Ishikawa (cell line): Measurements from ENCODE around the gene GYPC.

Source experiments
- CEBPB ChIP-seq: IDR thresholded peaks from 2 replicates; pipeline ENCODE4 v1.6.1; 2012
- CREB1 ChIP-seq: IDR thresholded peaks from 2 replicates; pipeline ENCODE4 v1.6.1; 2012; ENCODE audit warnings: low read depth
- EGR1 ChIP-seq: IDR thresholded peaks from 2 replicates; pipeline ENCODE4 v1.6.1; 2012
- EP300 ChIP-seq: IDR thresholded peaks from 2 replicates; pipeline ENCODE4 v1.6.1; 2012; ENCODE audit warnings: borderline replicate concordance
- FOXM1 ChIP-seq: IDR thresholded peaks from 2 replicates; pipeline ENCODE4 v1.6.1; 2012; ENCODE audit warnings: low read depth, borderline replicate concordance
- NFIC ChIP-seq: IDR thresholded peaks from 2 replicates; pipeline ENCODE4 v1.6.1; 2012
- RAD21 ChIP-seq: IDR thresholded peaks from 2 replicates; pipeline ENCODE4 v1.6.1; 2012; ENCODE audit warnings: low read depth
- REST ChIP-seq: IDR thresholded peaks from 2 replicates; pipeline ENCODE4 v1.6.1; 2012; ENCODE audit warnings: low read depth, mild to moderate bottlenecking
- TAF1 ChIP-seq: IDR thresholded peaks from 2 replicates; pipeline ENCODE4 v1.6.1; 2012; ENCODE audit warnings: low read depth, mild to moderate bottlenecking
- TCF12 ChIP-seq: IDR thresholded peaks from 2 replicates; pipeline ENCODE4 v1.6.1; 2012; ENCODE audit warnings: low read depth
- TEAD4 ChIP-seq: IDR thresholded peaks from 2 replicates; pipeline ENCODE4 v1.6.1; 2012
- USF1 ChIP-seq: IDR thresholded peaks from 2 replicates; pipeline ENCODE4 v1.6.1; 2012
- YY1 ChIP-seq: IDR thresholded peaks from 2 replicates; pipeline ENCODE4 v1.6.1; 2012; ENCODE audit warnings: low read depth
- ZBTB7A ChIP-seq: IDR thresholded peaks from 2 replicates; pipeline ENCODE4 v1.6.1; 2012; ENCODE audit warnings: low read depth
- TF ChIP-seq, protein P1 (sequence below): IDR thresholded peaks from 2 replicates; pipeline ENCODE4 v1.6.1; 2012

The GYPC gene

DNA sequence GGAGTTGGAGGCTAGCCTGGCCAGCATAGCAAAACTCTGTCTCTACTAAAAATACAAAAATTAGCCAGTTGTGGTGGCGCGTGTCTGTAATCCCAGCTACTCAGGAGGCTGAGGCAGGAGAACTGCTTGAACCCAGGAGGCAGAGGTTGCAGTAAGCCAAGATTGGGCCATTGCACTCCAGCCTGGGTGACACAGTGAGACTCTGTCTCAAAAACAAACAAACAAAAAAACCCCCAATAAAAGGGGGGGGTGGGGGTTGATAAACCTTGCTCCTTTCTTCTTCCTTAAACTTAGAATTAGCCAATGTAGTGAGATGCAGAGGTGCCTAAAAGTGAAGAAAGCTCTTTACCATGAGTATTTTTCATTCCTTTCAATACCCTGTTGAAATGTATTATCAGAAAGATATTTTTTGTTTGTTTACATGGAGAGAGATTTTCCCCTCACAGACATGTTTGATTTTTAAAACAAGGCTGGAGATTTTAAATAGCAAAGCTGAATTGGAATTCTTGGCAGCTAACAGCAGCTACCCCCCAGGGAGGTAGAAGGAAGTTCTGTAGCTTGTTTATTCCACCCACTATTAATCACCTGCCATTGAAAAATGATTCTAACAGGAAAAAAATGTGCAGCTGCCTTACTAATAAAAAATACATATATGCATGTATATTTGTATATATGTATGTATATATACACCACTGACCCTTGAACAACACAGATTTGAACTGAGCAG, 48.6 kb downstream of the GYPC start:
- no peak for TF ChIP-seq TEAD4
- TF ChIP-seq EGR1 = no peak
- TF ChIP-seq YY1 = no peak
- TF ChIP-seq FOXM1 = no peak
- TF ChIP-seq USF1 = no peak
- TF ChIP-seq TAF1 = no peak
- TF ChIP-seq ZBTB7A = no peak
- TF ChIP-seq CEBPB = no peak
- no peak for TF ChIP-seq RAD21
- TF ChIP-seq TCF12 = no peak

DNA sequence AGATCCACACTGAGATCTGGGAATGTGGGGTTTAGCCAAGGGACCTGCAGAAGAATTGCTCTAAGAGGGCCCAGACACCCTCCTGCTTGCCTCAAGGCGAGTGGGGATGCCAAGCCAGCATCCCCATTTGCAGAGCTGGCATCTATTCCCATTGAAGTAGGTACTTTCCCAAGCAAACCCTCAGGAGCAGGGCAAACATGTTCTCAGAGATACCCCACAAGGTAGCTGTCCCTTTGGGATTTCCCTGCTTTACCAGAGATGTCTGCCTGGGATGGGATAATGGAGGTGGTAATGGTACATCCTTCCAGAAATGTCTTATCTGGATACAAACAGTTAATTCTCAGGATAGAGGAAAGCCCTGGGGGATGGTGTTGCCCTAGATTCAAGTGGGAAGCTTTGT, 51.2 kb downstream of the GYPC start:
- TF ChIP-seq CEBPB (no peak), TEAD4 (no peak), NFIC (no peak), RAD21 (no peak), ZBTB7A (no peak), TCF12 (no peak), CREB1 (no peak), EGR1 (no peak), EP300 (no peak), REST (no peak), YY1 (no peak), TAF1 (no peak), USF1 (no peak), FOXM1 (no peak)
- TF ChIP-seq, protein P1, sequence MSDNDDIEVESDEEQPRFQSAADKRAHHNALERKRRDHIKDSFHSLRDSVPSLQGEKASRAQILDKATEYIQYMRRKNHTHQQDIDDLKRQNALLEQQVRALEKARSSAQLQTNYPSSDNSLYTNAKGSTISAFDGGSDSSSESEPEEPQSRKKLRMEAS = no peak

GRCh38 chr2:126707941-126708340, 52.0 kb downstream of the GYPC start:
- no peak for TF ChIP-seq NFIC
- no peak for TF ChIP-seq RAD21
- no peak for TF ChIP-seq CREB1
- TF ChIP-seq YY1 = no peak
- TF ChIP-seq EGR1 = no peak
- no peak for TF ChIP-seq CEBPB
- no peak for TF ChIP-seq TCF12
- TF ChIP-seq, protein P1 = no peak
- no peak for TF ChIP-seq TEAD4
- no peak for TF ChIP-seq USF1
- no peak for TF ChIP-seq ZBTB7A
- TF ChIP-seq EP300 = no peak
- no peak for TF ChIP-seq FOXM1
- no peak for TF ChIP-seq TAF1
- TF ChIP-seq REST = no peak

GRCh38 chr2:126714191-126714965, 58.4 kb downstream of the GYPC start:
- TF ChIP-seq EP300 (no peak), FOXM1 (no peak), RAD21 (no peak), NFIC (no peak), EGR1 (no peak)
- TF ChIP-seq, protein P1 = no peak

DNA sequence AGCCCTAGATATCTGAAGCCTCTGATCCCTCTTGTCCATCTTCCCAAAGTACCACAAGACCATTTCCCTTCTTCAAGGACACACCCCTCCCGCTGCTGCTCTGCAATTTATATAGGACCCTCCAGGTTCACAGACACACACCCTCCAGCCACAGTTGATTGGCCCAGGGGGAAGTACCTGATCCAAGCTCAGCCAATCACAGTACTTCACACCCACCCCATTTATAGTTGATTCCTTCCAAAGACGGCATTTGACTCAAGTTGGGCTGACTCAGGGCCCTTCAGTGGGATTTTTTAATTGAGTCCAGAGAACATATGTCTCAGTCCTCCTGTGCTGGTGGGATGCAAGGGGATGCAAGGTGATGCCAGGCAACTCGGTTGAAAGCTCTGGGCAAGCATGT, 59.2 kb downstream of the GYPC start:
- TF ChIP-seq RAD21 = no peak
- TF ChIP-seq CREB1 = no peak
- TF ChIP-seq EGR1 = no peak
- TF ChIP-seq FOXM1 = no peak
- no peak for TF ChIP-seq TAF1
- no peak for TF ChIP-seq USF1
- TF ChIP-seq EP300 = no peak
- no peak for TF ChIP-seq CEBPB
- TF ChIP-seq TCF12 = no peak
